Measurements from ENCODE around the gene CNOT6L. TPM values are rescaled to one million over a fixed set of nuclear protein-coding genes. Genes with fewer than 3 reads are reported as not detected.
A peak's percentile ranks its signal among the peaks of the same experiment; 100 is the strongest.
"Not testable (repeated sequence)": the region's sequence is repeated elsewhere in the genome, so short reads cannot be mapped to it uniquely, and the experiment has no call there.

Gene CNOT6L
- total RNA-seq: 10 to 100 TPM; 66.3 to 90.9 TPM

DNA sequence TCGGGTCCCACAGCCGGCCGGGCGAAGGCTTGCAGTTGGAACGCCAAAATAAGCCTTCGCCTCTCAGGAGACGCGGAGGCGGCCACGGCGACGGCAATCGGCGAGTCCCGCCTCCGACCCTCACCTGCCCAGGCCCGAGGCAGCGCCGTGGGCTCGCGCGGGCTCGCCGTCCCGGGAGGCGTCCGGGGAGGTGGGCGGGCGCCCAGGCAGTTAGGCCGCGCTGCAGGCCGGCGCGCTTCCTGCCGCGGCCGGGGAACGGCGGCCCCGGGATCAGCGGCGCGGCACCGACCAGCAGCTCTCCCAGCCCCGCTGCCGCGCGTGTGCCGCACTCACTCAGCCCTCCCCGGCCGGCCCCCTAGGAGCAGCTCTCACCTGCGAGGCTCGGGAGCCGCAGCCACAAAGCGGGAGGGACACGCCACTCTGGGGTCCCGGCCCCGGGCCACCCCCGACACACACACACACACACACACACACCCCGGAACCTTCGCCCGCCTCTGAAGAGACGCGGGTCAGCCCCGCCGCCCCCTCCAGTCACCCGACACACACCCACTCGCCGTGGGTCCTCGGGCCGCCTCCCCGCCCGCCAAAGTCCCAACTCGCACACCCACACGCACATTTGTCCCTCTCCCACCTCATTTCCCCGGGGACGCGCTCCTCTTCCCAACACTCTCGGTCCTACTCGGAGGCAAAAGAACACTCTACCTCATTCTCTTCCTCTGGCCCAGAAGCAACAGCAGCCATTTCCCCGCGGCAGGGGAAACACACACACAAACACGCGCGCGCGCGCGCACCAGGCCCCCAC is at the start of gene CNOT6L:
CNOT6L (minus strand) TSS at position 767 of the 802 bp plus-strand sequence; CDS start at position 707, 60 bp downstream.
- Mint-ChIP-seq H3K36me3 (ENCODE audit: low read depth) (peaks cover 37% of the 10 kb centered on the region), H3K4me1 (peaks cover 22% of the 10 kb centered on the region), H3K4me3 (peak within 1 kb of the TSS; percentile 94), H3K9me3 (no peaks in the 10 kb centered on the region), H3K27ac (peak within 1 kb of the TSS; percentile 98), H3K27me3 (no peaks in the 10 kb centered on the region)
- ATAC-seq (replicated peaks): peak; percentile 34

DNA sequence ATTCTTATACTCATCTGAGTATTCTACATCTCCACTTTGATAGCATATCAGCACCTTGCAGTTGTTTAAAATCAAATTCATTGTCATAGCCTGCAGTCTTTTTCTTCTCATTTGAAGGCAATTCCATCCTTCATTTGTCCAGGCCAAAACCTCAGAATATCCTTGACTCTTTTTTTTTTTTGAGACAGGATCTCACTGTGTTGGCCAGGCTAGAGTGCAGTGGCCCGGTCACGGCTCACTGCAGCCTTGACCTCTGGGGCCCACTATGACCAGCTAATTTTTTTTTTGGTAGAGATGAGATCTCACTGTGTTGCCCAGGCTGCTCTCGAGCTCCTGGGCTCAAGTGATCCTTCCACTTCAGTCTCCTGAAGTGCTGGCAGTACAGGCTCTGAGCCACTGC is 46.1 kb upstream of the CNOT6L start:
- H3K4me1 Mint-ChIP-seq: peaks cover 30% of the 10 kb centered on the region
- H3K4me3 Mint-ChIP-seq: peak overlapping the region; percentile 90
- peak overlapping the region; percentile 13 for H3K27ac Mint-ChIP-seq
- H3K36me3 Mint-ChIP-seq (ENCODE audit: low read depth): peaks cover 74% of the 10 kb centered on the region
- H3K9me3 Mint-ChIP-seq: no peaks in the 10 kb centered on the region
- H3K27me3 Mint-ChIP-seq: no peaks in the 10 kb centered on the region
- ATAC-seq (replicated peaks): no peak

DNA sequence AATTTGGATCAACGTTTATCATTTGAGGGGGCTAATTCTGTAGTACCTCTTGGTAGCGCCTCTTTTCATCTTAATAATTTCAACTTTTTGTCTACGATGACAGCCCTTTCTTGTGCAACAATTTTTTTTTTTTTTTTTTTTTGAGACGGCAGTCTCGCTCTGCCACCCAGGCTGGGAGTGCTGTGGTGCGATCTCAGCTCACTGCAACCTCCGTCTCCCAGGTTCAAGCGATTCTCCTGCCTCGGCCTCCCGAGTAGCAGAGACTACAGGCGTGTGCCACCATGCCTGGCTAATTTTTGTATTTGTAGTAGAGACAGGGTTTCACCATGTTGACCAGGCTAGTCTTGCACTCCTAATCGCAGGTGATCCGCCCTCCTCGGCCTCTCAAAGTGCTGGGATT is 44.2 kb upstream of the CNOT6L start:
- ATAC-seq (replicated peaks): peak; percentile 15
- not testable (repeated sequence) for H3K27me3 Mint-ChIP-seq, H3K9me3 Mint-ChIP-seq
- Mint-ChIP-seq H3K36me3 (ENCODE audit: low read depth) (peaks cover 58% of the 10 kb centered on the region), H3K4me1 (peaks cover 26% of the 10 kb centered on the region), H3K27ac (peak overlapping the region; percentile 100), H3K4me3 (peak overlapping the region; percentile 90)

DNA sequence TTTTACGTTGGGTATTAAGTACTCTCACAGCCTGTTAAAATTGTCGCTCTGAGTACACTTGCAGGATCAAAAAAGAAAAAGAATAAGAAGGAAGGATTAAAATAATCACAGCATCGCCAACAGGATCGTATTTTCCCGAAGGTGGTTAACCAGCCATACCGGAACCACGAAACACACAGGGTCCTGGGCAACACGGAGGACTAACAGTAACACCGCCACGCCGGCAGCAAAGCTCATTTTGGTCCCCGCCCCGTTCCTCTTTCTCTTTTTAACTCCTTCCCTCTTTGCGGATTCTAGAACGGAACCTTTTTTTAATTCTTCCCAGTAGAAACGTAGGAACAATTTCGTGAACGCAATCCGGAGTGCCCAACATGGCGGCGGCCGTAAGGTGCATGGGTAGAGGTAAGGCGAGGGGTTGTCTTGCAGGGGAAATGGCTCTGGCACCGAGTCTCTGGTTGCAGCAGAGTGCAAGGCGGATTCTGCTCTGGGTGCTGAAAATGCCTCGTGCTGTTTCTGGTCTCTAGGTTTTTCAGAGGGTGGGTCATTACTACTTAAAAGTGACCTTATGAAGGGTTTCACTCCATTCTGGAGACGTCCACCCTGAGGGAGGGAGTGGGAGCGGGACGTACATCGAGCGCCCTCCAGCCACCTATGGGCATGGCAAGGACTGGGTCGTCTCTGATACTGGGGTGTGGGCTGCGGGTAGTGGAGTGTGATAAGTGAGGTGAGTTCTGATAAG is 43.5 kb upstream of the CNOT6L start, which contains the start of gene MRPL1:
MRPL1 (plus strand) TSS at position 353 of the 739 bp plus-strand sequence; CDS start at position 372, 19 bp downstream.
- peak within 1 kb of the TSS; percentile 90 for H3K4me3 Mint-ChIP-seq

DNA sequence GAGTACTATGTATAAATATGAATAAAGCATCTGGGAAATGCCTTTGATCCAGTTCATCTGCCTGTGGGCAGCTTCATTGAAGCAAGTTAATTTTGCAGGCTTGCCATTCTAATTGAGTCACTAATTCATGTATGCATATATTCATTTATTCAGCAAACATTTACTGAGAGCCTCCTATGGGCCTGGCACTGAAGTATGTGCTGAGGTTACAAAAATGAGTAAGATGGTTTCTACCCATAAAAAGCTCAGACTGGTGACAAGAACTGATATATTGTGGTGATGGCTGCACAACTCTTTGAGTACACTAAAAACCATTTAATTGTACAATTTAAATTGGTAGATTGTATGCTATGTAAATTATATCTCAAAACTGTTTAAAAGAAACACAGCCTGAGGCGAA is 42.3 kb upstream of the CNOT6L start:
- peak overlapping the region; percentile 90 for H3K4me3 Mint-ChIP-seq
- H3K9me3 Mint-ChIP-seq: no peaks in the 10 kb centered on the region
- H3K27ac Mint-ChIP-seq: peak overlapping the region; percentile 100
- H3K27me3 Mint-ChIP-seq: no peaks in the 10 kb centered on the region
- peak; percentile 82 for ATAC-seq (replicated peaks)
- H3K4me1 Mint-ChIP-seq: peaks cover 29% of the 10 kb centered on the region
- peaks cover 44% of the 10 kb centered on the region for H3K36me3 Mint-ChIP-seq (ENCODE audit: low read depth)

More for the DNA sequence above, 43.5 kb upstream of the CNOT6L start, which contains the start of gene MRPL1:
- Mint-ChIP-seq H3K9me3 (no peaks in the 10 kb centered on the region), H3K36me3 (ENCODE audit: low read depth) (peaks cover 53% of the 10 kb centered on the region), H3K4me1 (peaks cover 28% of the 10 kb centered on the region), H3K27ac (peak within 1 kb of the TSS; percentile 100), H3K27me3 (no peaks in the 10 kb centered on the region)
- peak; percentile 75 for ATAC-seq (replicated peaks)

DNA sequence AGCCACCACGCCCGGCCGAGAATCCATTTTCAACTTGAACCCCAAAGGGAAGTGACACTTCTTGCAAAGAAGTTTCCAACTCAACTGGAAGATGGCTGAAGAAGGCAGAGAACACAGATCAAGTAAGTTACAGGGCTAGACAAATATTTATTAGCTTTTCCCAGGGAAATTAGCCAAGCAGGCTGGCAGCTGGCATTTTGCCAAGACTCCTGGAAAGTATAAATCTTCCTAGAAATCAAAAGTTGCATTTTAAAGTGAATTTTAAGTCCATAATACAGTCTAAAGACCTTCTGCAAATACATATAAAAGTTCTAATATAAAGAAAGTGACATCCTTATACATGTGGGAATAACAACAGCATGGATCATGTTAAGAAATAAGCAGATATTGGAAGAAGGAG is 40.1 kb upstream of the CNOT6L start:
- Mint-ChIP-seq H3K4me1 (peaks cover 33% of the 10 kb centered on the region), H3K4me3 (no peak overlapping the region), H3K9me3 (no peaks in the 10 kb centered on the region), H3K27ac (peak overlapping the region; percentile 16), H3K36me3 (ENCODE audit: low read depth) (peaks cover 27% of the 10 kb centered on the region), H3K27me3 (no peaks in the 10 kb centered on the region)
- ATAC-seq (replicated peaks): no peak

DNA sequence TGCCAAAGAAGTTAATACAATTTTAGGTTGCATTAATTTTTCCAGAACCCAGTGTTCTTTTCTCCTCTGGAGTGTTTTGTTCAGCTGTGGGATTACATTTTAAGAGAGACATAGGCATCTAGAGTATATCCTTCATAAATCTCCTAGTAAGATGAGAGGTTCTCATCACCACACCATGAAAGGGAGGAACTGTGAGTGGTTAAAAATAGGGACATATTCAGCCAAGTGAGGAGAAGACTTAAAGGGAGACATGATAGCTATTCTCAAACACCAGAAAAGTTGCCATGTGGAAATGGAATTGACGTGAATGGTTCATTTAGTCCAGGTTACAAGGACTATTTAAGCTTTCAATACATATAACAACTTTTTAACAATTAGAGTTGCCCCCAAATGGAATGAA is 37.0 kb upstream of the CNOT6L start:
- ATAC-seq (replicated peaks): no peak
- H3K27me3 Mint-ChIP-seq: no peaks in the 10 kb centered on the region
- H3K36me3 Mint-ChIP-seq (ENCODE audit: low read depth): no peaks in the 10 kb centered on the region
- peak overlapping the region; percentile 90 for H3K27ac Mint-ChIP-seq
- peaks cover 47% of the 10 kb centered on the region for H3K4me1 Mint-ChIP-seq
- H3K4me3 Mint-ChIP-seq: peak overlapping the region; percentile 80
- H3K9me3 Mint-ChIP-seq: no peaks in the 10 kb centered on the region

DNA sequence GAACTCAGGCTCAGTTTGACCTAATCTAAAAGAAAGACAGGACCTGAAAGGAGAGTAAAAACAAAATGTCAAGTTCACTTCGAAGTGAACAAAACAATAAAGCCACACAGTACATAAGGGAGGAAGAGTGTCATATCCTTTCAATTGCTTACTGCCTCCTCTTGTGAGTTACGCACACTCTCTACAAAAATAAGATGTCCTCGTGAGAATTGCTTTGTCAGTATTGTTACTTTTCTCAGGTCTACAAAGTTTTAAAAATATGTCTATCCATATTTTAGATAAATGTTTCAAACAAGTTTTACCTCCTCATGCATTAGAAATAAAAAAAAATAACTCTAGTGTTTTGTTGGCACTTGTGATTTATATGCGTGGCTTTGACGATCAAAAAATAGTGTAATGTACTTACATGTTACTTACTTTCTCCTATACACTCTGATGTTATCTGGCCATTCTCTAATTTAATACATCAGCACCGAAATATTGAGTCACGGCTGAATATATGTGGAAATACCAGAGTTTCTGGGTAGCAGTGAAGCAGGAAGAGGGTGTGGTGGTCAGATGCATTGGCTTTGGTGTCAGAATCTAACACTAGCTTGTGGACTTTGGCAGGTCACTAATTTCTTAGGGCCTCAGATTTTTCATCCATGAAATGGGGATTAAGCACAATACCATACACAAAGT is 35.4 kb upstream of the CNOT6L start:
- H3K4me3 Mint-ChIP-seq: peak overlapping the region; percentile 84
- H3K9me3 Mint-ChIP-seq: no peaks in the 10 kb centered on the region
- no peaks in the 10 kb centered on the region for H3K27me3 Mint-ChIP-seq
- peaks cover 44% of the 10 kb centered on the region for H3K4me1 Mint-ChIP-seq
- peak; percentile 74 for ATAC-seq (replicated peaks)
- H3K27ac Mint-ChIP-seq: peak overlapping the region; percentile 95
- no peaks in the 10 kb centered on the region for H3K36me3 Mint-ChIP-seq (ENCODE audit: low read depth)

DNA sequence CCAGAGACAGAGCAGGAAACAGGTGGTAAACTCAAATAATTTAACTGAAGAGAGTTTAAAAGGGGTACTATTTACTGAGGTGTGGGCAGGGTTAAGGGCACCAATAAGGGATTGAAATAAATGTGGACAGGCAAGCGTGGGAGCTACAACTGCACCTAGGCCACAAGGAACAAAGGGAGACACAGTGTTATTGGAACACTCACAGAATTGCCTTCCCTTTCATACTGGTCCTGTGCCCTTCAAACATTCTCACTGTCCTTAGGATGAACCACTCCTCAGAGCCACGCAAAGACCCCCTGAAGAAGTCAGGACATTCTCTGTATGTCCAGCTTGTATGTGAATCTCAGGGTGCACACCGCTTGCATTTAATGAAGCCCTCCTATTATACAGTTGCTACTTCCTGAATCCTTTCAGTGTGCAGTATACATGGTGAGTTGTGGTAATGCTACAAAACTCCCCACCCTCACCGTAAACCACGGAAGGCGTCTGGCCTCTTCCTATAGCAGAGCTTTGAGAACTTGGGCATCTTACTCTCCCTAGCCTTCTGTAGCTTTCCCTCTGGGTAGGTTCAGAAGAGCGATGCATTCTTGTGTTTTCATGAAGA is 33.8 kb upstream of the CNOT6L start:
- Mint-ChIP-seq H3K27me3 (no peaks in the 10 kb centered on the region), H3K9me3 (no peaks in the 10 kb centered on the region), H3K4me3 (peak overlapping the region; percentile 84), H3K36me3 (ENCODE audit: low read depth) (no peaks in the 10 kb centered on the region), H3K4me1 (peaks cover 39% of the 10 kb centered on the region), H3K27ac (peak overlapping the region; percentile 95)
- peak; percentile 90 for ATAC-seq (replicated peaks)

DNA sequence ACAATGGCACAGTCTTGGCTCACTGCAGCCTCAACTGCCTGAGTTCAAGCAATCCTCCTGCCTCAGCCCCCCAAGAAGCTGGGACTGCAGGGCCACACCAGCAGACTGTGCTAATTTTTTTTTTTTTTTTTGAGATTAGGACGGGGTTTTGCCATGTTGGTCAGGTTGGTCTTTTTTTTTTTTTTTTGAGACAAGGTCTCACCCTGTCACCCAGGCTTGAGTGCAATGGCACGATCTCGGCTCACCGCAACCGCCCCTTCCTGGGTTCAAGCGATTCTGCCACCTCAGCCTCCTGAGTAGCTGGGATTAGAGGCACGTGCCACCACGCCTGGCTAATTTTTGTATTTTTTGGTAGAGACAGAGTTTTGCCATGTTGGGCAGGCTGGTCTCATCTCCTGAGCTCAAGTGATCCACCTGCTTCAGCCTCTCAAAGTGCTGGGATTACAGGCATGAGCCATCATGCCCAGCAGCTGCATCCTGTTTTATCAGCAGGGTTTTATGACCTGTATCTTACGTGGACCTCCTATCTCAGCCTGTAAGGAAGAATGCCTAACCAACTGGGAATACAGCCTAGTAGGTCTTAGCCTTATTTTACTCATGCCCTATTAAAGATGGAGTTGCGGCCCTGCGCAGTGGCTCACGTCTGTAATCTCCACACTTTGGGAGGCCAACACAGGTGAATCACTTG is 30.3 kb upstream of the CNOT6L start:
- Mint-ChIP-seq H3K36me3 (ENCODE audit: low read depth) (no peaks in the 10 kb centered on the region), H3K27me3 (no peaks in the 10 kb centered on the region), H3K4me1 (peaks cover 33% of the 10 kb centered on the region), H3K27ac (no peak overlapping the region), H3K4me3 (no peak overlapping the region), H3K9me3 (no peaks in the 10 kb centered on the region)
- no peak for ATAC-seq (replicated peaks)

DNA sequence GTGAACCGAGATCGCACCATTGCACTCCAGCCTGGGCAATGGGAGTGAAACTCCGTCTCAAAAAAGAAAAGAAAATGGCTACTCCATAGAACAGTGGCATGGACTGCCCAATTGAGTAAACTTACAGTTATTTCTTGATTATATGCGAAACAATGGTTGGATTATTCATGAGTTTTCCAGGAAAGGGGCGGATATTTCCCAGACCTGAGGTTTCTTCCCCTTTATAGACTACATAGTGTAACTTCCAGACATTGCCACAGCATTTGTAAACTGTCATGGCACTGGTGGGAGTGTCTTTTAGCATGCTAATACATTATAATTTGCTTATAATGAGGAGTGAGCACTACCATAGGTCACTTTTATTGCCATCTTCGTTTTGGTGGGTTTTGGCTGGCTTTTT is 29.3 kb upstream of the CNOT6L start:
- H3K27ac Mint-ChIP-seq: no peak overlapping the region
- no peaks in the 10 kb centered on the region for H3K27me3 Mint-ChIP-seq
- ATAC-seq (replicated peaks): no peak
- no peaks in the 10 kb centered on the region for H3K36me3 Mint-ChIP-seq (ENCODE audit: low read depth)
- H3K4me1 Mint-ChIP-seq: peaks cover 35% of the 10 kb centered on the region
- H3K4me3 Mint-ChIP-seq: no peak overlapping the region
- no peaks in the 10 kb centered on the region for H3K9me3 Mint-ChIP-seq

DNA sequence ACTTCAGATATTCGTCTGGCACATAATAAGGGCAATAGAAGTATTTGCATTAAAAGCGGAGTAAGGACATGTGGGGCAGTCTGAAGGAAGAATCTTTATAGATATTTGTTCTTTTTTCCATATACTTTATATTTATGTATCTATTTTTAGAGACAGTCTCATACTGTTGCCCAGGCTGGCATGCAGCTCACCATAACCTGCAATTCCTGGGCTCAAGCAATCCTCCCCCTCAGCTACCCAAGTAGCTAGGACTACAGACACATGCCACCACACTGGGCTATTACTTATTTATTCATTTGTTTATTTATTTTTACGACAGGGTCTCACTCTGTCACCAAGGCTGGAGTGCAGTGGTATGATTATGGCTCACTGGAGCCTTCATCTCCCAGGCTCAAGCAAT is 26.8 kb upstream of the CNOT6L start:
- H3K4me3 Mint-ChIP-seq: peak overlapping the region; percentile 50
- H3K27me3 Mint-ChIP-seq: no peaks in the 10 kb centered on the region
- no peak for ATAC-seq (replicated peaks)
- H3K27ac Mint-ChIP-seq: peak overlapping the region; percentile 52
- no peaks in the 10 kb centered on the region for H3K36me3 Mint-ChIP-seq (ENCODE audit: low read depth)
- H3K9me3 Mint-ChIP-seq: no peaks in the 10 kb centered on the region
- H3K4me1 Mint-ChIP-seq: peaks cover 19% of the 10 kb centered on the region

DNA sequence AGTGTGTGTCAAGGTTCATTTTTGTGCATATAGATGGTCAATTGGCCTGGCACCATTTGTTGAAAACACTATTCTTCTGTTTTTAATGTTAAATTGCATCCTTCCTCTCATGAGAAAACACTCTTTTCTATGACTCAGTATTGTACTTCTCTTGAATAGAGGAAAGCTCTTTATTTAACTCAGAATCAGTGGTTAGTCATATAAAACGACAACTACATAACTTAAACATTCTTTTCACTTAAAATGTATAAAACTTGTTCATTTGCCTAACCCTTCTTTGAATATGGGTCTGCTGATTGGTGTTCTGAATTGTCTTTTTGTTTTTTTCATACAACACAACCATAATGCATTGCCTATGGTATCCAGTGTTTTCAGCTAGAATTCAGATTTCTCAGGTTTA is 26.2 kb upstream of the CNOT6L start:
- Mint-ChIP-seq H3K4me1 (peaks cover 19% of the 10 kb centered on the region), H3K27ac (peak overlapping the region; percentile 52), H3K4me3 (peak overlapping the region; percentile 50), H3K36me3 (ENCODE audit: low read depth) (no peaks in the 10 kb centered on the region), H3K27me3 (no peaks in the 10 kb centered on the region), H3K9me3 (no peaks in the 10 kb centered on the region)
- peak; percentile 65 for ATAC-seq (replicated peaks)

All from activated T-helper 17 cell treated with anti-CD3 and anti-CD28 coated beads, Interleukin-2, amount 50 U/mL, for 72 hours (primary cell).